ENCODE measurements around the gene UBC. TPM values are rescaled to one million over a fixed set of nuclear protein-coding genes. Genes with fewer than 3 reads are reported as not detected.

The UBC gene
- total RNA-seq (2021) (965 and 1,053 TPM in 2 replicates), Bru-seq, nascent RNA (percentile 96 among the genes with signal in this experiment), BruChase-seq, experiment 1, labeled RNA remaining after a 2-hour chase (percentile 98 among the genes with signal in this experiment), BruChase-seq, experiment 2, labeled RNA remaining after a 6-hour chase (percentile 98 among the genes with signal in this experiment)
- long read RNA-seq, transcript UBC-205 (1 exons, 3,745 nt) = minor isoform, 203 of 1,594 reads
- long read RNA-seq, transcript UBC-201 (2 exons, 2,688 nt) = major isoform, 1,372 of 1,594 reads
- long read RNA-seq, partial matches to known transcripts = 2 of 1,594 reads
- long read RNA-seq, other reads (novel, unspliced or antisense) = 13 of 1,594 reads

GRCh38 chr12:124914392-124915238, at the start of gene UBC:
TSS of gene UBC (minus strand) at chr12:124914650. CDS start at chr12:124913771, 879 bp downstream.
- DNase-seq (ENCODE audit: low spot score) = peak; percentile 94
- Histone ChIP-seq H3K27me3 (replicated peaks; ENCODE audit: insufficient read depth, low read depth, low read length, poor library complexity) (no peaks in the 10 kb centered on the region), H3K4me3 (ENCODE audit: low read depth, low read length, poor library complexity, severe bottlenecking) (peak within 1 kb of the TSS; percentile 87), H3K9me3 (ENCODE audit: low read depth, low read length, poor library complexity, severe bottlenecking) (no peaks in the 10 kb centered on the region), H3K36me3 (ENCODE audit: insufficient read depth, low read length, poor library complexity, severe bottlenecking) (peaks cover 27% of the 10 kb centered on the region), H3K27ac (ENCODE audit: low read depth, low read length, poor library complexity, severe bottlenecking) (peak within 1 kb of the TSS; percentile 100), H3K4me1 (ENCODE audit: insufficient read depth, low read length, poor library complexity, severe bottlenecking) (peaks cover 39% of the 10 kb centered on the region)
- ChIA-PET POLR2A (ENCODE audit: low non-redundant PET) (interaction anchor here (0.6 to 0.9 kb wide), 4 partner anchors 25 to 110 kb away, joined by 3 to 20 read pairs (median 4); no protein-coding TSS in a partner anchor), CTCF (no interaction called here)
- BruUV-seq (replicated peaks) = no TSS peak
- TF ChIP-seq EZH2 (IDR thresholded peaks at IDR 0.05; ENCODE audit: borderline replicate concordance, low read depth, low read length, poor library complexity, severe bottlenecking) (no peak), CTCF (conservative IDR thresholded peaks at IDR 0.05; ENCODE audit: low read depth, low read length) (no peak)
- intact Hi-C loops (cut with micrococcal nuclease; ENCODE audit: unreplicated experiment) = no loop called here

DNA sequence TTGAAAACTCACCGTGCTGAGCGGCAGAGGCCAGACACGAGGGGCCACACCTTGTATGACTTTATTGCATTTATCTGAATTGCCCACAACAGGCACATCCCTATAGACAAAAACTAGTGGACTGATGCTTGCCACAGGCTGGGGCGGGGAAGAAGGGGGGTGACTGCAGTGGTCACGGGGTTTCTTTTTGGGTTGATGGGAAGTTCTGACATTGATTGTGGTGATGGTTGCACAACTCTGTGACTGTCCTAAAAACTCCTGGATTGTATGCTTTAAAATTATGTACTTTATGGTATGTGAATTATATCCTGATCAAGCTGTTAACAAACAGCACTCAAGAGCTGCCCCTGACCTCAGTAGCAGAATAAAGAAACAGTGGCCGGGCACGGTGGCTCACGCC, 48.8 kb upstream of the UBC start:
- H3K4me3 ChIP-seq (ENCODE audit: low read depth, low read length, poor library complexity, severe bottlenecking) = no peak overlapping the region
- H3K9me3 ChIP-seq (ENCODE audit: low read depth, low read length, poor library complexity, severe bottlenecking) = no peaks in the 10 kb centered on the region
- POLR2A ChIA-PET (ENCODE audit: low non-redundant PET) = no interaction called here
- H3K27me3 ChIP-seq (replicated peaks; ENCODE audit: insufficient read depth, low read depth, low read length, poor library complexity) = no peaks in the 10 kb centered on the region
- DNase-seq (ENCODE audit: low spot score) = no peak
- H3K36me3 ChIP-seq (ENCODE audit: insufficient read depth, low read length, poor library complexity, severe bottlenecking) = peaks cover 27% of the 10 kb centered on the region
- H3K4me1 ChIP-seq (ENCODE audit: insufficient read depth, low read length, poor library complexity, severe bottlenecking) = no peaks in the 10 kb centered on the region
- intact Hi-C loops (cut with micrococcal nuclease; ENCODE audit: unreplicated experiment) = no loop called here
- CTCF ChIA-PET = no interaction called here
- no peak for TF ChIP-seq CTCF (conservative IDR thresholded peaks at IDR 0.05; ENCODE audit: low read depth, low read length)
- no peak for TF ChIP-seq EZH2 (IDR thresholded peaks at IDR 0.05; ENCODE audit: borderline replicate concordance, low read depth, low read length, poor library complexity, severe bottlenecking)
- BruUV-seq (replicated peaks) = TSS peak; percentile 21
- H3K27ac ChIP-seq (ENCODE audit: low read depth, low read length, poor library complexity, severe bottlenecking) = no peak overlapping the region

GRCh38 chr12:124961055-124961454, 46.6 kb upstream of the UBC start:
- BruUV-seq (replicated peaks) = no TSS peak
- intact Hi-C loops (cut with micrococcal nuclease; ENCODE audit: unreplicated experiment) = no loop called here
- CTCF ChIA-PET = no interaction called here
- no peaks in the 10 kb centered on the region for H3K4me1 ChIP-seq (ENCODE audit: insufficient read depth, low read length, poor library complexity, severe bottlenecking)
- no peak for DNase-seq (ENCODE audit: low spot score)
- H3K27ac ChIP-seq (ENCODE audit: low read depth, low read length, poor library complexity, severe bottlenecking) = no peak overlapping the region
- no peak overlapping the region for H3K4me3 ChIP-seq (ENCODE audit: low read depth, low read length, poor library complexity, severe bottlenecking)
- no peaks in the 10 kb centered on the region for H3K9me3 ChIP-seq (ENCODE audit: low read depth, low read length, poor library complexity, severe bottlenecking)
- TF ChIP-seq EZH2 (IDR thresholded peaks at IDR 0.05; ENCODE audit: borderline replicate concordance, low read depth, low read length, poor library complexity, severe bottlenecking) = no peak
- no peak for TF ChIP-seq CTCF (conservative IDR thresholded peaks at IDR 0.05; ENCODE audit: low read depth, low read length)
- peaks cover 31% of the 10 kb centered on the region for H3K36me3 ChIP-seq (ENCODE audit: insufficient read depth, low read length, poor library complexity, severe bottlenecking)
- no peaks in the 10 kb centered on the region for H3K27me3 ChIP-seq (replicated peaks; ENCODE audit: insufficient read depth, low read depth, low read length, poor library complexity)
- POLR2A ChIA-PET (ENCODE audit: low non-redundant PET) = no interaction called here

Measured in A673 (cell line).